8988T (cell line): ENCODE data around the gene ZNF431.
"Not testable (repeated sequence)": the region's sequence is repeated elsewhere in the genome, so short reads cannot be mapped to it uniquely, and the experiment has no call there.

ENCODE experiments used
- DNase-seq: peaks from one replicate; pipeline ENCODE4 v3.0.0; 2011

The ZNF431 gene

GRCh38 chr19:21141787-21142464 lies at the start of gene ZNF431:
TSS of gene ZNF431 (plus strand) at chr19:21142040. CDS start at chr19:21142184, 144 bp downstream.
- peak; percentile 29 for DNase-seq

GRCh38 chr19:21092109-21092508 lies 49.7 kb upstream of the ZNF431 start:
- no peak for DNase-seq

- no peak for DNase-seq
These were observed 47.4 kb upstream of the ZNF431 start for GRCh38 chr19:21094347-21095025.

- no peak for DNase-seq
These were observed 43.5 kb upstream of the ZNF431 start for GRCh38 chr19:21098291-21098690.

GRCh38 chr19:21101521-21102242 lies 40.2 kb upstream of the ZNF431 start:
- DNase-seq = no peak

GRCh38 chr19:21109116-21109515 lies 32.7 kb upstream of the ZNF431 start:
- DNase-seq = no peak

GRCh38 chr19:21110183-21110582 lies 31.7 kb upstream of the ZNF431 start:
- no peak for DNase-seq

GRCh38 chr19:21115430-21115829 lies 26.4 kb upstream of the ZNF431 start:
- DNase-seq = no peak

- DNase-seq = no peak
These were observed 24.6 kb upstream of the ZNF431 start for GRCh38 chr19:21117041-21117907.

GRCh38 chr19:21126078-21126477 lies 15.8 kb upstream of the ZNF431 start:
- no peak for DNase-seq

GRCh38 chr19:21127001-21127400 lies 14.8 kb upstream of the ZNF431 start:
- DNase-seq = no peak

GRCh38 chr19:21127898-21128297 lies 13.9 kb upstream of the ZNF431 start:
- DNase-seq = no peak

- DNase-seq = no peak
These were observed 12.7 kb upstream of the ZNF431 start for GRCh38 chr19:21128901-21129698.

- DNase-seq = no peak
These were observed 11.6 kb upstream of the ZNF431 start for GRCh38 chr19:21130097-21130775.

GRCh38 chr19:21133633-21134032 lies 8.2 kb upstream of the ZNF431 start:
- DNase-seq = no peak

- DNase-seq = no peak
These were observed 6.9 kb upstream of the ZNF431 start for GRCh38 chr19:21134934-21135366.

GRCh38 chr19:21135433-21135832 lies 6.4 kb upstream of the ZNF431 start:
- no peak for DNase-seq

- no peak for DNase-seq
These were observed 3.7 kb upstream of the ZNF431 start for GRCh38 chr19:21138130-21138529.

- DNase-seq = not testable (repeated sequence)
These were observed 834 bp upstream of the ZNF431 start for GRCh38 chr19:21141006-21141405.

GRCh38 chr19:21143428-21143827 lies 1.6 kb downstream of the ZNF431 start:
- DNase-seq = no peak

GRCh38 chr19:21143854-21144253 lies 2.0 kb downstream of the ZNF431 start:
- DNase-seq = no peak
